A549 (cell line): Measurements from ENCODE around the gene SNRPA. TPM values are rescaled to one million over a fixed set of nuclear protein-coding genes. Genes with fewer than 3 reads are reported as not detected.

Source experiments
- ATOH8 ChIP-seq: fragments of 250-450 bp; sonication (Bioruptor Pico); IDR thresholded peaks from 2 replicates; pipeline ENCODE4 v1.5.0; 2020; ENCODE audit warnings: low read depth, mild to moderate bottlenecking, moderate library complexity
- CBX2 ChIP-seq: fragments of 200-600 bp; sonication (generic); IDR thresholded peaks from 2 replicates; pipeline ENCODE4 v1.6.1; 2016; ENCODE audit warnings: low read depth, mild to moderate bottlenecking, borderline replicate concordance
- CBX8 ChIP-seq: fragments of 200-600 bp; sonication (generic); IDR thresholded peaks from 2 replicates; pipeline ENCODE4 v1.6.1; 2016
- CEBPB ChIP-seq, 2 experiments: fragments of >200 bp in 1 of 2; sonication (Bioruptor Twin) in 1 of 2; formaldehyde crosslinking in 1 of 2; IDR thresholded peaks; 2 replicates each; pipeline ENCODE4 v1.6.1; 2012 to 2016
- CHD2 ChIP-seq: fragments of 150-350 bp; IDR thresholded peaks from 2 replicates; pipeline ENCODE4 v1.6.1; 2014; ENCODE audit warnings: low read length; ENCODE audit not compliant: partially characterized antibody
- CHD4 ChIP-seq: fragments of 200-600 bp; sonication (generic); IDR thresholded peaks from 2 replicates; pipeline ENCODE4 v1.6.1; 2016; ENCODE audit warnings: antibody characterized with exemption, mild to moderate bottlenecking, borderline replicate concordance
- EHF ChIP-seq: fragments of 250-450 bp; sonication (Bioruptor Pico); IDR thresholded peaks from 2 replicates; pipeline ENCODE4 v1.5.0; 2020; ENCODE audit warnings: mild to moderate bottlenecking
- EHMT2 ChIP-seq: fragments of 200-600 bp; sonication (generic); IDR thresholded peaks from 2 replicates; pipeline ENCODE4 v1.6.1; 2016; ENCODE audit warnings: antibody characterized with exemption, low read depth, mild to moderate bottlenecking, moderate library complexity
- FOSB ChIP-seq: fragments of 250-450 bp; sonication (Bioruptor Pico); IDR thresholded peaks from 2 replicates; pipeline ENCODE4 v1.5.0; 2020; ENCODE audit warnings: mild to moderate bottlenecking, moderate library complexity
- HEYL ChIP-seq: fragments of 250-450 bp; sonication (Bioruptor Pico); IDR thresholded peaks from 2 replicates; pipeline ENCODE4 v1.8.0; 2021; ENCODE audit warnings: mild to moderate bottlenecking, moderate library complexity
- HOXB5 ChIP-seq: fragments of 250-450 bp; sonication (Bioruptor Pico); IDR thresholded peaks from 2 replicates; pipeline ENCODE4 v1.5.0; 2020; ENCODE audit warnings: mild to moderate bottlenecking, moderate library complexity
- JUN ChIP-seq, 2 experiments: fragments of >200 bp; sonication (Bioruptor Twin); formaldehyde crosslinking; IDR thresholded peaks; 2 replicates in 1 of 2; 3 replicates in 1 of 2; pipeline ENCODE4 v1.6.1; 2016 to 2017
- JUNB ChIP-seq: fragments of >200 bp; sonication (Bioruptor Twin); formaldehyde crosslinking; IDR thresholded peaks from 2 replicates; pipeline ENCODE4 v1.6.1; 2016
- KDM5A ChIP-seq: fragments of 200-600 bp; sonication (generic); IDR thresholded peaks from 2 replicates; pipeline ENCODE4 v1.6.1; 2016; ENCODE audit warnings: antibody characterized with exemption, mild to moderate bottlenecking
- MAZ ChIP-seq: fragments of 150-350 bp; IDR thresholded peaks from 2 replicates; pipeline ENCODE4 v1.6.1; 2014; ENCODE audit warnings: antibody characterized with exemption, low read depth, low read length, borderline replicate concordance
- MYC ChIP-seq: IDR thresholded peaks from 2 replicates; pipeline ENCODE4 v1.6.1; 2012; ENCODE audit warnings: mild to moderate bottlenecking, inconsistent platforms, low read length, improper control_type of control experiment, borderline replicate concordance
- PHF8 ChIP-seq: fragments of 200-600 bp; sonication (generic); IDR thresholded peaks from 2 replicates; pipeline ENCODE4 v1.6.1; 2016; ENCODE audit warnings: low read depth, mild to moderate bottlenecking, antibody characterized with exemption, moderate library complexity, borderline replicate concordance
- POLR2A ChIP-seq: IDR thresholded peaks from 2 replicates; pipeline ENCODE4 v1.6.1; 2012; ENCODE audit warnings: mild to moderate bottlenecking, low read length
- RARB ChIP-seq: fragments of 250-450 bp; sonication (Bioruptor Pico); IDR thresholded peaks from 2 replicates; pipeline ENCODE4 v1.8.0; 2021; ENCODE audit warnings: mild to moderate bottlenecking, moderate library complexity
- RFX5 ChIP-seq: fragments of 450-650 bp; IDR thresholded peaks from 2 replicates; pipeline ENCODE4 v1.7.1; 2014; ENCODE audit warnings: antibody characterized with exemption, mild to moderate bottlenecking, moderate library complexity
- RNF2 ChIP-seq: fragments of 200-600 bp; sonication (generic); IDR thresholded peaks from 2 replicates; pipeline ENCODE4 v1.6.1; 2016; ENCODE audit warnings: low read depth, mild to moderate bottlenecking, antibody characterized with exemption, moderate library complexity, borderline replicate concordance
- SREBF2 ChIP-seq: fragments of 450-650 bp; IDR thresholded peaks from 2 replicates; pipeline ENCODE4 v1.6.1; 2014; ENCODE audit warnings: mild to moderate bottlenecking, moderate library complexity
- TP53 ChIP-seq: fragments of 250-450 bp; sonication (Bioruptor Pico); IDR thresholded peaks from 2 replicates; pipeline ENCODE4 v1.5.0; 2021; ENCODE audit warnings: mild to moderate bottlenecking, moderate library complexity
- ZC3H11A ChIP-seq: fragments of 450-650 bp; IDR thresholded peaks from 2 replicates; pipeline ENCODE4 v1.6.1; 2014; ENCODE audit warnings: antibody characterized with exemption, mild to moderate bottlenecking
- ZNF302 ChIP-seq: fragments of 250-450 bp; sonication (Bioruptor Pico); IDR thresholded peaks from 2 replicates; pipeline ENCODE4 v1.9.0; 2021; ENCODE audit warnings: inconsistent platforms, mild to moderate bottlenecking, moderate library complexity
- polyA plus RNA-seq, 4 experiments: library from polyadenylated mRNA; depleted of rRNA in 3 of 4; stranded (reverse); fragments of >200 nt; fragmentation: RNase III in 1 of 4; extraction: RNeasy Plus Mini Kit Qiagen cat#74134 plus additional on column Dnase treatment in 1 of 4; gene quantifications; 2 replicates in 3 of 4; 3 replicates in 1 of 4; pipeline ENCODE4 v1.2.3, GENCODE V29; 2011 to 2017
- TF ChIP-seq, protein P1 (sequence below): IDR thresholded peaks from 2 replicates; pipeline ENCODE4 v1.6.1; 2012
- TF ChIP-seq, protein P2 (sequence below): IDR thresholded peaks from 2 replicates; pipeline ENCODE4 v1.6.1; 2012
- TF ChIP-seq, protein P3 (sequence below): fragments of 450-650 bp; IDR thresholded peaks from 2 replicates; pipeline ENCODE4 v1.6.1; 2014; ENCODE audit warnings: antibody characterized with exemption

The SNRPA gene
- polyA plus RNA-seq, 2 of the 4 experiments (the other 2 are of a cell fraction) = 141 to 236 TPM

- peak; percentile 65; the same call in 1 of the 2 replicates for TF ChIP-seq TP53
- no peak for TF ChIP-seq CBX2
- peak; percentile 62; the same call in 1 of the 2 replicates for TF ChIP-seq HOXB5 (CRISPR knock-in tag)
- TF ChIP-seq, protein P1, sequence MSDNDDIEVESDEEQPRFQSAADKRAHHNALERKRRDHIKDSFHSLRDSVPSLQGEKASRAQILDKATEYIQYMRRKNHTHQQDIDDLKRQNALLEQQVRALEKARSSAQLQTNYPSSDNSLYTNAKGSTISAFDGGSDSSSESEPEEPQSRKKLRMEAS = peak; percentile 86
- TF ChIP-seq FOSB (CRISPR knock-in tag) = no peak
- no peak for TF ChIP-seq HEYL (CRISPR knock-in tag)
- TF ChIP-seq CHD2 = no peak
- TF ChIP-seq EHMT2 = no peak
- TF ChIP-seq KDM5A = no peak
- TF ChIP-seq CBX8 = no peak
- peak in 1 of 2 experiments; percentile 71; a peak in 1 of 4 replicates for TF ChIP-seq CEBPB (IDR thresholded peaks at IDR 0.05)
- TF ChIP-seq CHD4 = no peak
- peak; percentile 58; the same call in 1 of the 2 replicates for TF ChIP-seq PHF8
- TF ChIP-seq SREBF2 = no peak
- TF ChIP-seq, protein P2, sequence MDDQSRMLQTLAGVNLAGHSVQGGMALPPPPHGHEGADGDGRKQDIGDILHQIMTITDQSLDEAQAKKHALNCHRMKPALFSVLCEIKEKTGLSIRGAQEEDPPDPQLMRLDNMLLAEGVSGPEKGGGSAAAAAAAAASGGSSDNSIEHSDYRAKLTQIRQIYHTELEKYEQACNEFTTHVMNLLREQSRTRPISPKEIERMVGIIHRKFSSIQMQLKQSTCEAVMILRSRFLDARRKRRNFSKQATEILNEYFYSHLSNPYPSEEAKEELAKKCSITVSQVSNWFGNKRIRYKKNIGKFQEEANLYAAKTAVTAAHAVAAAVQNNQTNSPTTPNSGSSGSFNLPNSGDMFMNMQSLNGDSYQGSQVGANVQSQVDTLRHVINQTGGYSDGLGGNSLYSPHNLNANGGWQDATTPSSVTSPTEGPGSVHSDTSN = no peak
- TF ChIP-seq POLR2A = 0 out of 2 replicates have a peak, but pooled peaks have one; percentile 23
- peak; percentile 38; the same call in 1 of the 2 replicates for TF ChIP-seq ATOH8 (CRISPR knock-in tag)
- no peak for TF ChIP-seq RFX5
- no peak for TF ChIP-seq EHF (CRISPR knock-in tag)
- TF ChIP-seq RNF2 = no peak
- TF ChIP-seq ZNF302 (CRISPR knock-in tag) = no peak
- TF ChIP-seq ZC3H11A = peak; percentile 3; the same call in 1 of the 2 replicates
- TF ChIP-seq JUN (IDR thresholded peaks at IDR 0.05) = no peak
- TF ChIP-seq MYC = peak; percentile 77; the same call in 1 of the 2 replicates
- TF ChIP-seq MAZ = no peak
- no peak for TF ChIP-seq RARB (CRISPR knock-in tag)
- TF ChIP-seq, protein P3, sequence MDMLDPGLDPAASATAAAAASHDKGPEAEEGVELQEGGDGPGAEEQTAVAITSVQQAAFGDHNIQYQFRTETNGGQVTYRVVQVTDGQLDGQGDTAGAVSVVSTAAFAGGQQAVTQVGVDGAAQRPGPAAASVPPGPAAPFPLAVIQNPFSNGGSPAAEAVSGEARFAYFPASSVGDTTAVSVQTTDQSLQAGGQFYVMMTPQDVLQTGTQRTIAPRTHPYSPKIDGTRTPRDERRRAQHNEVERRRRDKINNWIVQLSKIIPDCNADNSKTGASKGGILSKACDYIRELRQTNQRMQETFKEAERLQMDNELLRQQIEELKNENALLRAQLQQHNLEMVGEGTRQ = no peak; the same call in 1 of the 2 replicates
- TF ChIP-seq JUNB = no peak
- TF ChIP-seq, all 56 proteins: peak for 18
These were observed 47.1 kb downstream of the SNRPA start (continued) for GRCh38 chr19:40797963-40798682.
